Right lobe of liver (tissue), 6 donors: ENCODE measurements around the gene C22orf42. TPM values are rescaled to one million over a fixed set of nuclear protein-coding genes. Genes with fewer than 3 reads are reported as not detected.

Experiments used
- ATAC-seq, 4 donors: fragments of 200-7000 bp; cut with Tn5 transposase; one replicate each; pipeline ENCODE4 v1.9.1; 2020; ENCODE audit warnings: mild to moderate bottlenecking in 4 of 4, moderate library complexity in 4 of 4
- DNase-seq, 3 donors: peaks; one replicate each; pipeline ENCODE4 v3.0.0-alpha.2; 2020
- H3K27ac ChIP-seq, 3 donors: fragments of 200-600 bp; one replicate each; pipeline ENCODE4 v1.8.0; 2022
- H3K27me3 ChIP-seq, 2 donors: fragments of 200-600 bp; one replicate each; pipeline ENCODE4 v1.8.0; 2022
- H3K36me3 ChIP-seq, 4 donors: fragments of 200-600 bp; sonication (generic) in 1 of 4; one replicate each; pipeline versions ENCODE4 v1.5.1 to v1.8.0; 2017 to 2022; ENCODE audit warnings: control low read depth in 1 of 4
- H3K4me1 ChIP-seq, 4 donors: fragments of 200-600 bp; sonication (generic) in 1 of 4; one replicate each; pipeline versions ENCODE4 v1.5.1 to v1.8.0; 2017 to 2022; ENCODE audit warnings: control low read depth in 1 of 4
- H3K4me3 ChIP-seq, 3 donors: fragments of 200-600 bp; one replicate each; pipeline ENCODE4 v1.8.0; 2022
- H3K9me3 ChIP-seq, 4 donors: fragments of 200-600 bp; sonication (generic) in 1 of 4; one replicate each; pipeline versions ENCODE4 v1.5.1 to v1.8.0; 2017 to 2022; ENCODE audit warnings: control low read depth in 1 of 4
- CTCF ChIP-seq, 4 donors: fragments of 200-600 bp in 3 of 4; fragments of 450-650 bp in 1 of 4; IDR thresholded peaks; one replicate each; pipeline versions ENCODE4 v1.5.1 to v1.8.0; 2016 to 2022; ENCODE audit warnings: antibody characterized with exemption in 4 of 4, mild to moderate bottlenecking in 2 of 4
- POLR2A ChIP-seq: fragments of 450-650 bp; IDR thresholded peaks from one replicate; pipeline ENCODE4 v1.6.1; 2017; ENCODE audit warnings: antibody characterized with exemption, mild to moderate bottlenecking
- WGBS: methylation state at CpG from one replicate; pipeline ENCODE4 v1.1.6; 2018; ENCODE audit warnings: low coverage, low lambda C conversion rate; ENCODE audit not compliant: insufficient coverage; ENCODE audit errors: missing lambda C conversion rate; 5-methylcytosine and 5-hydroxymethylcytosine counted together
- intact Hi-C, 2 donors: fragments of 100-400 bp; cut with DNase I; formaldehyde crosslinking; loops; one replicate each; pipeline versions ENCODE4 v1.11.2 to v1.14.1; 2022
- small RNA-seq, 2 experiments: library from RNA; depleted of rRNA; stranded (forward); fragments of <200 nt; gene quantifications; one replicate each; pipeline ENCODE3, GENCODE V24; 2016
- total RNA-seq, 6 experiments: library from RNA; depleted of rRNA in 2 of 6; stranded (reverse); fragments of >200 nt in 2 of 6; fragmentation: NEBNext Ultra II Directional in 3 of 6; extraction: Animal tissue kit (Norgen Biotek cat#: 25700) in 3 of 6; gene quantifications; one replicate each; pipeline versions ENCODE4 v1.1.0 to v1.2.4, GENCODE V29; 2016 to 2023
- donor health status: DM: no; HTN: yes; CAD: no.
- donor health status: DM: no; HTN: no; CAD: no.
- donor health status: DM: no; HTN: no; CAD: no.
- donor health status: DM: no; HTN: yes; CAD: no.
- donor health status: DM: no; HTN: yes; CAD: no.

Gene C22orf42
- total RNA-seq, 6 experiments from 2014 or later, result not detected

DNA sequence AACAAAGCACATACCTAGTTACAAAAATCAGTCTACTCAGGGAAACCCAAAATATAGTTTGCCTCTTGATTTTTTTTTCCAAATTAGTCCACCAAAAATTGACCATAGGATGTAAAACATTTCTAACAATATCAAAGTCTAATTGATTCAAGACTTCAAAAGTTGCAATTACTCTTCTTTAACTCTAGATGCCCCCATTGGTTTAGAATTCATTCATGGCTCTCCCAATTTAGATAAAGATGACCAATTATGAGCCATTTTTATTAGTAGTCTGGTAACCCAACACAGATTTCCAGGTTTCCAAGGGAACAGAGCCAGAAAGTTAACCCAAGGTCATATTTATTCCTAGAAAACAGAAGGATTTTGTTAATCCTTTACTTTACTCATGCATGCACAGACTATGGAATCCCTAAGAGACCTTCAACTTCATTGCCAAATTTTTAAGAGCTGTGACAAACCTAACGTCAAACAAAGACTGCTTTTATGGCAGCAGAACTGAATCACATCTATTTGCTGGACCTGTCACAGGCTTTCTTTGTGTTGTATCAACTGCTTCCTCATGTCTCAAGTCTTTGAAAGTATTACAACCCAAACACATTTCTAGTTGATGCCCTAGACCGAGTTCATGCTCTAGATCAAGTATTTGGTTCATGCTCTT, 55.3 kb downstream of the C22orf42 start:
- 6% methylated on average over 2 of the region's 2 CpGs for WGBS
- ATAC-seq, result peak in 2 of 4 donors; percentile 28 to 34
- no peaks in the 10 kb centered on the region for H3K9me3 ChIP-seq

GRCh38 chr22:32100711-32101110, 58.4 kb downstream of the C22orf42 start:
- Histone ChIP-seq H3K4me3 (no peak overlapping the region), H3K27ac (no peak overlapping the region), H3K36me3 (no peaks in the 10 kb centered on the region), H3K9me3 (no peaks in the 10 kb centered on the region), H3K27me3 (no peaks in the 10 kb centered on the region), H3K4me1 (no peaks in the 10 kb centered on the region)
- WGBS, result 14% methylated on average over 1 of the region's 1 CpG
- intact Hi-C loops, result no loop called here
- no peak for ATAC-seq
- DNase-seq, result no peak
- TF ChIP-seq POLR2A (no peak), CTCF (IDR thresholded peaks at IDR 0.05) (no peak)

More for the DNA sequence above, 55.3 kb downstream of the C22orf42 start:
- DNase-seq, result no peak
- no peak for TF ChIP-seq POLR2A
- peak; percentile 40 to 46 (median 42) for TF ChIP-seq CTCF (IDR thresholded peaks at IDR 0.05)
- Histone ChIP-seq H3K27ac (no peak overlapping the region), H3K4me3 (no peak overlapping the region), H3K4me1 (no peaks in the 10 kb centered on the region), H3K36me3 (no peaks in the 10 kb centered on the region), H3K27me3 (no peaks in the 10 kb centered on the region)
- intact Hi-C loops, result no loop called here

Small RNA genes lying within 50 kb of the gene (small RNA-seq; reads per million reads assigned to genes)
- 0 reads per million in 2 experiments for gene AP1B1P2
- gene RF02171, result 0 reads per million in 2 experiments

Other genes with a start within 250 kb of the C22orf42 start
- 10 to 100 TPM; 35.8 to 97.5 (median 59.1) TPM for gene YWHAH, start 214.8 kb downstream of the C22orf42 start, total RNA-seq
- gene SLC5A1, start 116.0 kb downstream of the C22orf42 start, total RNA-seq, result 1 to 10 TPM in 3 of 6 experiments, under 1 TPM in 3; 0.31 to 1.7 (median 0.85) TPM
- gene RFPL2, start 45.8 kb upstream of the C22orf42 start, total RNA-seq, result under 1 TPM in 1 of 6 experiments, not detected in 5; 0.15 TPM
- gene SLC5A4, start 96.0 kb upstream of the C22orf42 start, total RNA-seq, result under 1 TPM in 4 of 6 experiments, not detected in 2; 0.11 to 0.20 (median 0.16) TPM
- not detected for gene RFPL3, start 198.6 kb upstream of the C22orf42 start, total RNA-seq